HL-60 (cell line): ENCODE measurements around the gene SERPINF2.

Source experiments
- POLR2AphosphoS5 ChIP-seq: IDR thresholded peaks from 2 replicates; pipeline ENCODE4 v1.6.1; 2012; ENCODE audit warnings: low read depth
- TF ChIP-seq, protein P1 (sequence below): IDR thresholded peaks from one replicate; pipeline ENCODE4 v1.5.1; 2011; ENCODE audit warnings: low read length, control low read depth, inconsistent platforms; ENCODE audit not compliant: insufficient read depth
- TF ChIP-seq, protein P2 (sequence below): IDR thresholded peaks from 2 replicates; pipeline ENCODE4 v1.6.1; 2012; ENCODE audit warnings: low read depth; ENCODE audit not compliant: insufficient replicate concordance

DNA sequence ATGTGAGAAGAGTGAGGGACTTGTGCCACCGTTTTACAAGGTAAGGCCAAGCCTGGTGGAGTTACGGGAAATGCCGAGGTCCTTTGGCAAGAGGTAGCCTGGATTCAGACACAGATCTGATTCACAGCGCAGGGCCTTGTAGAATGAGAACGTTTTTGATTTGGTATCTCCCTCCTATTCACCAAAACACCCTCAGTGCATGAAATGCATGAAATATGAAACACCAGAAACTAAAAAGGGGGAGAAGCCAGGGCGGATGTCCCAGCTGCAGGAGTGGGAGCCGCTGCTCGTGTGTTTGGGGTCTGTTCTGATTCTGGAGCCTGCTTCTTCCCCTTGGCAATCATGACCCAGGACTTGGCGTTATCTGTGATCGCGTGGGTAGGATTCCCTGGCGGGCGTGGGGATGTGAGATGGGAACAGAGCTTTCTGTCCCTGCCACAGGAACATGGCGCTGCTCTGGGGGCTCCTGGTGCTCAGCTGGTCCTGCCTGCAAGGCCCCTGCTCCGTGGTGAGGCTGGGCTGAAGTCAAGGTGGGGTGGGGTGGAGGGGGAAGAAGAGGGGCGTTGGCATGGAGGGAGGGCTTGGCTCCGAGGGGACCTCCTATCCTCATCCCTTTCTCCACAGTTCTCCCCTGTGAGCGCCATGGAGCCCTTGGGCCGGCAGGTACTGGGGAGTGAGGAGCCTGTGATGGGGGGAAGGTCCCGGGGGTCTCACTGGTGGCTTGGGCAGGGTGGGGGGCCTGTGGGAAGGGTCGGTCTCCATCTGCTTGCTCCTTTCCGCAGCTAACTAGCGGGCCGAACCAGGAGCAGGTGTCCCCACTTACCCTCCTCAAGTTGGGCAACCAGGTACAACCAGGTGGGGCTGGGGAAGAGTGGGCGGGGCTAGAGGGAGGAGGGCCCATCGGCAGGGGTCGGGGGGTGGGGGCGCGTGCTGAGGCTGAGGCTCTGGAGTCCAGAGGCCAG, 2.2 kb downstream of the SERPINF2 start:
- TF ChIP-seq, protein P1, sequence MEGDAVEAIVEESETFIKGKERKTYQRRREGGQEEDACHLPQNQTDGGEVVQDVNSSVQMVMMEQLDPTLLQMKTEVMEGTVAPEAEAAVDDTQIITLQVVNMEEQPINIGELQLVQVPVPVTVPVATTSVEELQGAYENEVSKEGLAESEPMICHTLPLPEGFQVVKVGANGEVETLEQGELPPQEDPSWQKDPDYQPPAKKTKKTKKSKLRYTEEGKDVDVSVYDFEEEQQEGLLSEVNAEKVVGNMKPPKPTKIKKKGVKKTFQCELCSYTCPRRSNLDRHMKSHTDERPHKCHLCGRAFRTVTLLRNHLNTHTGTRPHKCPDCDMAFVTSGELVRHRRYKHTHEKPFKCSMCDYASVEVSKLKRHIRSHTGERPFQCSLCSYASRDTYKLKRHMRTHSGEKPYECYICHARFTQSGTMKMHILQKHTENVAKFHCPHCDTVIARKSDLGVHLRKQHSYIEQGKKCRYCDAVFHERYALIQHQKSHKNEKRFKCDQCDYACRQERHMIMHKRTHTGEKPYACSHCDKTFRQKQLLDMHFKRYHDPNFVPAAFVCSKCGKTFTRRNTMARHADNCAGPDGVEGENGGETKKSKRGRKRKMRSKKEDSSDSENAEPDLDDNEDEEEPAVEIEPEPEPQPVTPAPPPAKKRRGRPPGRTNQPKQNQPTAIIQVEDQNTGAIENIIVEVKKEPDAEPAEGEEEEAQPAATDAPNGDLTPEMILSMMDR: no peak
- TF ChIP-seq POLR2AphosphoS5: no peak
- TF ChIP-seq, protein P2, sequence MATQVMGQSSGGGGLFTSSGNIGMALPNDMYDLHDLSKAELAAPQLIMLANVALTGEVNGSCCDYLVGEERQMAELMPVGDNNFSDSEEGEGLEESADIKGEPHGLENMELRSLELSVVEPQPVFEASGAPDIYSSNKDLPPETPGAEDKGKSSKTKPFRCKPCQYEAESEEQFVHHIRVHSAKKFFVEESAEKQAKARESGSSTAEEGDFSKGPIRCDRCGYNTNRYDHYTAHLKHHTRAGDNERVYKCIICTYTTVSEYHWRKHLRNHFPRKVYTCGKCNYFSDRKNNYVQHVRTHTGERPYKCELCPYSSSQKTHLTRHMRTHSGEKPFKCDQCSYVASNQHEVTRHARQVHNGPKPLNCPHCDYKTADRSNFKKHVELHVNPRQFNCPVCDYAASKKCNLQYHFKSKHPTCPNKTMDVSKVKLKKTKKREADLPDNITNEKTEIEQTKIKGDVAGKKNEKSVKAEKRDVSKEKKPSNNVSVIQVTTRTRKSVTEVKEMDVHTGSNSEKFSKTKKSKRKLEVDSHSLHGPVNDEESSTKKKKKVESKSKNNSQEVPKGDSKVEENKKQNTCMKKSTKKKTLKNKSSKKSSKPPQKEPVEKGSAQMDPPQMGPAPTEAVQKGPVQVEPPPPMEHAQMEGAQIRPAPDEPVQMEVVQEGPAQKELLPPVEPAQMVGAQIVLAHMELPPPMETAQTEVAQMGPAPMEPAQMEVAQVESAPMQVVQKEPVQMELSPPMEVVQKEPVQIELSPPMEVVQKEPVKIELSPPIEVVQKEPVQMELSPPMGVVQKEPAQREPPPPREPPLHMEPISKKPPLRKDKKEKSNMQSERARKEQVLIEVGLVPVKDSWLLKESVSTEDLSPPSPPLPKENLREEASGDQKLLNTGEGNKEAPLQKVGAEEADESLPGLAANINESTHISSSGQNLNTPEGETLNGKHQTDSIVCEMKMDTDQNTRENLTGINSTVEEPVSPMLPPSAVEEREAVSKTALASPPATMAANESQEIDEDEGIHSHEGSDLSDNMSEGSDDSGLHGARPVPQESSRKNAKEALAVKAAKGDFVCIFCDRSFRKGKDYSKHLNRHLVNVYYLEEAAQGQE: no peak
